Measurements from ENCODE around the gene PRSS58.
A peak's percentile ranks its signal among the peaks of the same experiment; 100 is the strongest.

Gene PRSS58

GRCh38 chr7:142257958-142258357, at the start of gene PRSS58:
Gene PRSS58, minus strand, starts transcription at chr7:142258058. Its CDS starts 351 bp downstream, at chr7:142257707.
- WGBS (ENCODE audit: insufficient coverage, insufficient read length) = no CpG with 5 or more reads among the region's 1 CpG
- no peaks in the 10 kb centered on the region for H3K36me3 ChIP-seq (ENCODE audit: control insufficient read depth, insufficient read depth, low read length)
- no peaks in the 10 kb centered on the region for H3K4me1 ChIP-seq (ENCODE audit: control insufficient read depth, insufficient read depth, low read length)
- no peaks in the 10 kb centered on the region for H3K9me3 ChIP-seq (ENCODE audit: control insufficient read depth, insufficient read depth, low read length)
- no peak within 1 kb of the TSS for H3K4me3 ChIP-seq (ENCODE audit: low read length)
- DNase-seq (ENCODE audit: low read depth, low spot score) = no peak
- no peak within 1 kb of the TSS for H3K27ac ChIP-seq (ENCODE audit: low read length)
- no peaks in the 10 kb centered on the region for H3K27me3 ChIP-seq (ENCODE audit: control insufficient read depth, insufficient read depth, low read length)

- Histone ChIP-seq H3K27ac (ENCODE audit: low read length) (no peak overlapping the region), H3K9me3 (ENCODE audit: control insufficient read depth, insufficient read depth, low read length) (no peaks in the 10 kb centered on the region), H3K36me3 (ENCODE audit: control insufficient read depth, insufficient read depth, low read length) (no peaks in the 10 kb centered on the region), H3K4me1 (ENCODE audit: control insufficient read depth, insufficient read depth, low read length) (no peaks in the 10 kb centered on the region), H3K27me3 (ENCODE audit: control insufficient read depth, insufficient read depth, low read length) (no peaks in the 10 kb centered on the region), H3K4me3 (ENCODE audit: low read length) (no peak overlapping the region)
- no CpG with 5 or more reads among the region's 11 CpGs for WGBS (ENCODE audit: insufficient coverage, insufficient read length)
- no peak for DNase-seq (ENCODE audit: low read depth, low spot score)
Measured at GRCh38 chr7:142307246-142307900, 49.5 kb upstream of the PRSS58 start.

DNA sequence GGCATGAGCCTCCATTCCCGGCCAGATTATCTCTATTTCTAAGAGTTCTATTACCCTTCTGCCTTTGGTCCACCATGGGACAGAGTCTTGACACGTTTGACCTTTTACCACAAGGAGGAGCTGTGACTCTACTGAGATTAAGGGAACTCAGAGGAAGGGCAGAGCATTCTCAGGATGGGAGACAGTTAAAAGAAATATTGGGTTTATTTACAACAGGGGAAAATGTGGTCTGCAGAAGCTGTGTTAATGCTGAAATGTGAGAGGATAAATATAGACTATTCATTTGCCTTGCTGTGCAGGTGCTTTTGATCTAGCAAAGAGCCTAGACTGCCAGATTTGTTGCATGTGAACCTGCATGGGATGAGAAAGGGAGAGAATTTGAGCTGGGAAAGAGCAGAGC, 45.8 kb upstream of the PRSS58 start:
- DNase-seq (ENCODE audit: low read depth, low spot score) = peak; percentile 37
- H3K36me3 ChIP-seq (ENCODE audit: control insufficient read depth, insufficient read depth, low read length) = no peaks in the 10 kb centered on the region
- no peaks in the 10 kb centered on the region for H3K9me3 ChIP-seq (ENCODE audit: control insufficient read depth, insufficient read depth, low read length)
- no peak overlapping the region for H3K4me3 ChIP-seq (ENCODE audit: low read length)
- no peaks in the 10 kb centered on the region for H3K27me3 ChIP-seq (ENCODE audit: control insufficient read depth, insufficient read depth, low read length)
- no peak overlapping the region for H3K27ac ChIP-seq (ENCODE audit: low read length)
- peaks cover 1% of the 10 kb centered on the region; the same call in 1 of the 2 replicates for H3K4me1 ChIP-seq (ENCODE audit: control insufficient read depth, insufficient read depth, low read length)
- WGBS (ENCODE audit: insufficient coverage, insufficient read length) = no CpG with 5 or more reads among the region's 2 CpGs

DNA sequence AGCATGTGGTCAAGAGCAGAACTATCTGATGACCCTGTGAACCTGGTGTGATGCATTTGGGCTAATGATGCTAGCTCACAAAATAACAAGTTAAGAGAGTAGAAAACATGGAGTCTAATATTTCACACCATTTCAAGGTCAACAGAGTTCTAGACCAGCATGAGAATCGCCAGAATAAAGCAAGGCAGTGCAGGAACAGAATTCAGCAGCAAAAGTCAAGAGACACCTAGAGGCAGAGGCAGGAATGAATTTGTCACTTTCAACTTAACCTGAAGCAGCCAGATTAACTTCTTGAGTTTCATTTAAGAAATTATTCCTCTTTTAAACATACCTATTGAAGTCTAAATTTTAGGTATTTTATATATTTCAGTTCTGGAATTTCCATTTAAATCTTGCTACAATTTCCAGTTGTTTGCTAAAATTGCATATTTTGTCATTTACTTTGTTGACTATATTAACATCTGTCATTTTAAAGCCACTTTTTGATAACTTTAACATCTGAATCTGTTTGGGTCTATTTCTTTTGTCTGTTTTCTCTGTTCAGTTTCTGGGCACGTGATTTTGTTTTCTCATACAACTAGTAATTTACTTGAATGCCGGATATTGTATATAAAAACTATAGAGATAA, 44.2 kb upstream of the PRSS58 start:
- H3K36me3 ChIP-seq (ENCODE audit: control insufficient read depth, insufficient read depth, low read length) = no peaks in the 10 kb centered on the region
- peaks cover 2% of the 10 kb centered on the region; the same call in 1 of the 2 replicates for H3K27me3 ChIP-seq (ENCODE audit: control insufficient read depth, insufficient read depth, low read length)
- no peak overlapping the region for H3K4me3 ChIP-seq (ENCODE audit: low read length)
- no peak overlapping the region for H3K27ac ChIP-seq (ENCODE audit: low read length)
- H3K9me3 ChIP-seq (ENCODE audit: control insufficient read depth, insufficient read depth, low read length) = no peaks in the 10 kb centered on the region
- H3K4me1 ChIP-seq (ENCODE audit: control insufficient read depth, insufficient read depth, low read length) = peaks cover 1% of the 10 kb centered on the region; the same call in 1 of the 2 replicates
- DNase-seq (ENCODE audit: low read depth, low spot score) = no peak
- WGBS (ENCODE audit: insufficient coverage, insufficient read length) = no CpG with 5 or more reads among the region's 3 CpGs

DNA sequence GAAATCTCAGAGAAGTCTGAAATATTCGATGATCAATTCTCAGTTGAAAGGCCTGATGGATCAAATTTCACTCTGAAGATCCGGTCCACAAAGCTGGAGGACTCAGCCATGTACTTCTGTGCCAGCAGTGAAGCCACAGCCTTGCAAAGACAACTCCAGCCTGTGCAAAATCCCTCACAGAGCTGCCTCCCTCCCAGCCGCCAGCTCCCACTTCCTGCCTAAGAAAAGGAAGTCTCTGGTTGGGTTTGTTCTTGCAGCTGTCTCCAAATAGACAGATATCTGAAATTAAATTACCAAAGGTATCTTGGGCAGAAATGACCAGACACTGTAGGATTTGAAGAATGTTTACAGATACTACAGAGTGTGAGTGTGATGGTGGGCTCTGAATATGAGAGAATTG, 43.4 kb upstream of the PRSS58 start:
- no peaks in the 10 kb centered on the region for H3K36me3 ChIP-seq (ENCODE audit: control insufficient read depth, insufficient read depth, low read length)
- WGBS (ENCODE audit: insufficient coverage, insufficient read length) = no CpG with 5 or more reads among the region's 3 CpGs
- no peak overlapping the region for H3K27ac ChIP-seq (ENCODE audit: low read length)
- no peak for DNase-seq (ENCODE audit: low read depth, low spot score)
- no peak overlapping the region for H3K4me3 ChIP-seq (ENCODE audit: low read length)
- peaks cover 1% of the 10 kb centered on the region; the same call in 1 of the 2 replicates for H3K4me1 ChIP-seq (ENCODE audit: control insufficient read depth, insufficient read depth, low read length)
- H3K27me3 ChIP-seq (ENCODE audit: control insufficient read depth, insufficient read depth, low read length) = peaks cover 2% of the 10 kb centered on the region; the same call in 1 of the 2 replicates
- H3K9me3 ChIP-seq (ENCODE audit: control insufficient read depth, insufficient read depth, low read length) = no peaks in the 10 kb centered on the region

- H3K4me1 ChIP-seq (ENCODE audit: control insufficient read depth, insufficient read depth, low read length) = peaks cover 1% of the 10 kb centered on the region; the same call in 1 of the 2 replicates
- no CpG with 5 or more reads among the region's 3 CpGs for WGBS (ENCODE audit: insufficient coverage, insufficient read length)
- no peaks in the 10 kb centered on the region for H3K36me3 ChIP-seq (ENCODE audit: control insufficient read depth, insufficient read depth, low read length)
- H3K27me3 ChIP-seq (ENCODE audit: control insufficient read depth, insufficient read depth, low read length) = peaks cover 2% of the 10 kb centered on the region; the same call in 1 of the 2 replicates
- no peaks in the 10 kb centered on the region for H3K9me3 ChIP-seq (ENCODE audit: control insufficient read depth, insufficient read depth, low read length)
- DNase-seq (ENCODE audit: low read depth, low spot score) = peak; percentile 55
- H3K27ac ChIP-seq (ENCODE audit: low read length) = no peak overlapping the region
- H3K4me3 ChIP-seq (ENCODE audit: low read length) = no peak overlapping the region
Measured at GRCh38 chr7:142300689-142301088, 42.8 kb upstream of the PRSS58 start.

GRCh38 chr7:142299237-142299781, 41.5 kb upstream of the PRSS58 start:
- Histone ChIP-seq H3K36me3 (ENCODE audit: control insufficient read depth, insufficient read depth, low read length) (no peaks in the 10 kb centered on the region), H3K9me3 (ENCODE audit: control insufficient read depth, insufficient read depth, low read length) (no peaks in the 10 kb centered on the region), H3K4me3 (ENCODE audit: low read length) (no peak overlapping the region), H3K27me3 (ENCODE audit: control insufficient read depth, insufficient read depth, low read length) (peaks cover 2% of the 10 kb centered on the region; the same call in 1 of the 2 replicates), H3K27ac (ENCODE audit: low read length) (no peak overlapping the region), H3K4me1 (ENCODE audit: control insufficient read depth, insufficient read depth, low read length) (peaks cover 1% of the 10 kb centered on the region; the same call in 1 of the 2 replicates)
- no peak for DNase-seq (ENCODE audit: low read depth, low spot score)
- WGBS (ENCODE audit: insufficient coverage, insufficient read length) = no CpG with 5 or more reads among the region's 10 CpGs

DNA sequence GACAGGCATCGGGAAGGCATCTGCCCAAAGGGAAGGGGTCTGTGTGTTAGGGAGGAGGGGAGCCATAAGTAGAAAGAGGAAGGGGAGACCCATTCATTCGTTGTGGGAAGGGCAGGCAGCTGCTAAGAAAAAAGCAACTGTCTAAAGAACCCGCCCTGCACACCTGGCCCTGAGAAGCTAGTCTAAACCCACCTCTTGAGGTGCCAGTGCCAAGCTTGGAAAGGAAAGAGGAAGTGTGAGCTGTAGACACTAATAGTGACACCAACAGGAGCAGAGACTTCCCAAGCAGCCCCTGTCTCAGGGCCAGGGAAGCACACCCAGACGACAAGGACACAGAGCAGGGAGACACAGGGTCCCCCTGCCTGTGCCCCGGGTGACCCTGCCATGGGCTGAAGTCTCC, 40.8 kb upstream of the PRSS58 start:
- H3K9me3 ChIP-seq (ENCODE audit: control insufficient read depth, insufficient read depth, low read length) = no peaks in the 10 kb centered on the region
- no peak for DNase-seq (ENCODE audit: low read depth, low spot score)
- no peak overlapping the region for H3K27ac ChIP-seq (ENCODE audit: low read length)
- no CpG with 5 or more reads among the region's 5 CpGs for WGBS (ENCODE audit: insufficient coverage, insufficient read length)
- H3K27me3 ChIP-seq (ENCODE audit: control insufficient read depth, insufficient read depth, low read length) = peaks cover 2% of the 10 kb centered on the region; the same call in 1 of the 2 replicates
- H3K4me1 ChIP-seq (ENCODE audit: control insufficient read depth, insufficient read depth, low read length) = peaks cover 1% of the 10 kb centered on the region; the same call in 1 of the 2 replicates
- H3K4me3 ChIP-seq (ENCODE audit: low read length) = no peak overlapping the region
- H3K36me3 ChIP-seq (ENCODE audit: control insufficient read depth, insufficient read depth, low read length) = no peaks in the 10 kb centered on the region

DNA sequence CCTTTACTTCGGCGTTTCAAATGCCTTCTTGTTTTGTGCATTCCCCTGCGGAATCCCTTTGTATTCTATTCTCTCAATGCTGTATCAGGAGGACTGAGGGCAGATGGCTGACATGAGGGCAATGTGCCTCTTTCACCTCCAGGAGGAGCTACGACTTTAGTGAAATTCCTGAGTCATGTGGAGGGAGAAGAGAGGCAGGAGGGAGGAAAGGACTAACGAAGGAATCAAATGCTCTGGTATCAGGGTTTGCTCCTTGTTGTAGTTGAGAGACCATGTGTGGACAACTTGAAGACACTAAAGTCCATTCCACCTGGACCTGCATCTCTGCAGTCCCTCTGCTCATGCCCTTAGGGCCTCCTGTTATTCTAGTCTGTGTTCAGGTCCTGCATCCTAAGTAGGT, 40.2 kb upstream of the PRSS58 start:
- H3K27me3 ChIP-seq (ENCODE audit: control insufficient read depth, insufficient read depth, low read length) = peaks cover 2% of the 10 kb centered on the region; the same call in 1 of the 2 replicates
- no CpG with 5 or more reads among the region's 5 CpGs for WGBS (ENCODE audit: insufficient coverage, insufficient read length)
- no peaks in the 10 kb centered on the region for H3K36me3 ChIP-seq (ENCODE audit: control insufficient read depth, insufficient read depth, low read length)
- peak; percentile 70 for DNase-seq (ENCODE audit: low read depth, low spot score)
- peaks cover 1% of the 10 kb centered on the region; the same call in 1 of the 2 replicates for H3K4me1 ChIP-seq (ENCODE audit: control insufficient read depth, insufficient read depth, low read length)
- no peaks in the 10 kb centered on the region for H3K9me3 ChIP-seq (ENCODE audit: control insufficient read depth, insufficient read depth, low read length)
- H3K27ac ChIP-seq (ENCODE audit: low read length) = no peak overlapping the region
- H3K4me3 ChIP-seq (ENCODE audit: low read length) = no peak overlapping the region

GRCh38 chr7:142280263-142280662, 22.4 kb upstream of the PRSS58 start:
- H3K4me1 ChIP-seq (ENCODE audit: control insufficient read depth, insufficient read depth, low read length) = no peaks in the 10 kb centered on the region
- no peaks in the 10 kb centered on the region for H3K9me3 ChIP-seq (ENCODE audit: control insufficient read depth, insufficient read depth, low read length)
- H3K27ac ChIP-seq (ENCODE audit: low read length) = no peak overlapping the region
- no CpG with 5 or more reads among the region's 3 CpGs for WGBS (ENCODE audit: insufficient coverage, insufficient read length)
- no peaks in the 10 kb centered on the region for H3K36me3 ChIP-seq (ENCODE audit: control insufficient read depth, insufficient read depth, low read length)
- no peak for DNase-seq (ENCODE audit: low read depth, low spot score)
- no peak overlapping the region for H3K4me3 ChIP-seq (ENCODE audit: low read length)
- no peaks in the 10 kb centered on the region for H3K27me3 ChIP-seq (ENCODE audit: control insufficient read depth, insufficient read depth, low read length)
